Skeletal muscle tissue (tissue), 4 donors: ENCODE data around the gene FSTL3. TPM values are rescaled to one million over a fixed set of nuclear protein-coding genes. Genes with fewer than 3 reads are reported as not detected.

ENCODE experiments used
- H3K27ac ChIP-seq: one replicate; pipeline ENCODE4 v1.7.0; 2013; ENCODE audit warnings: mild to moderate bottlenecking, low read depth, low read length, inconsistent platforms
- H3K27me3 ChIP-seq, 3 donors: one replicate each; pipeline ENCODE4 v1.7.0; 2013; ENCODE audit warnings: low read length in 3 of 3; ENCODE audit not compliant: control insufficient read depth in 3 of 3, insufficient read depth in 3 of 3
- H3K36me3 ChIP-seq, 3 donors: one replicate each; pipeline ENCODE4 v1.7.0; 2013; ENCODE audit warnings: low read length in 3 of 3; ENCODE audit not compliant: control insufficient read depth in 3 of 3, insufficient read depth in 3 of 3
- H3K4me1 ChIP-seq, 3 donors: one replicate each; pipeline ENCODE4 v1.7.0; 2013; ENCODE audit warnings: low read length in 3 of 3, mild to moderate bottlenecking in 3 of 3; ENCODE audit not compliant: control insufficient read depth in 3 of 3, insufficient read depth in 3 of 3
- H3K4me3 ChIP-seq, 3 donors: one replicate each; pipeline ENCODE4 v1.7.0; 2013; ENCODE audit warnings: low read length in 3 of 3
- H3K9ac ChIP-seq, 3 donors: one replicate each; pipeline ENCODE4 v1.7.0; 2013; ENCODE audit warnings: low read length in 3 of 3, mild to moderate bottlenecking in 3 of 3, moderate library complexity in 2 of 3, low read depth in 1 of 3
- H3K9me3 ChIP-seq, 3 donors: one replicate each; pipeline ENCODE4 v1.7.0; 2013; ENCODE audit warnings: low read length in 3 of 3; ENCODE audit not compliant: control insufficient read depth in 3 of 3
- total RNA-seq: library from RNA; depleted of rRNA; stranded (reverse); fragments of >200 nt; gene quantifications from one replicate; pipeline ENCODE4 v1.2.3, GENCODE V29; 2014
- donor health status: Osteomylitis.

Gene FSTL3
- total RNA-seq, 1 donor from 2014 or later: 7.3 TPM

- Histone ChIP-seq H3K27me3 (peaks cover 5 to 17% (median 16%) of the 10 kb centered on the region in 3 donors), H3K36me3 (no peaks in the 10 kb centered on the region), H3K9ac (peak overlapping the region; percentile 38 to 79 (median 43)), H3K9me3 (peaks cover 0 to 2% (median 0%) of the 10 kb centered on the region in 3 donors), H3K4me3 (peak overlapping the region; percentile 35 to 61 (median 51)), H3K27ac (peak overlapping the region; percentile 62), H3K4me1 (peaks cover 0 to 2% (median 0%) of the 10 kb centered on the region in 3 donors)
These were observed 33.2 kb downstream of the FSTL3 start for GRCh38 chr19:709196-709964.

- no peaks in the 10 kb centered on the region for H3K36me3 ChIP-seq
- peak overlapping the region; percentile 62 for H3K27ac ChIP-seq
- H3K9ac ChIP-seq: peak overlapping the region in 2 of 3 donors; percentile 38 to 79
- peaks cover 0 to 2% (median 0%) of the 10 kb centered on the region in 3 donors for H3K4me1 ChIP-seq
- peaks cover 5 to 12% (median 12%) of the 10 kb centered on the region in 3 donors for H3K27me3 ChIP-seq
- peaks cover 0 to 2% (median 0%) of the 10 kb centered on the region in 3 donors for H3K9me3 ChIP-seq
- H3K4me3 ChIP-seq: peak overlapping the region; percentile 14 to 61 (median 35)
These were observed 33.9 kb downstream of the FSTL3 start for GRCh38 chr19:709965-710571.

GRCh38 chr19:710767-711166, 34.6 kb downstream of the FSTL3 start:
- Histone ChIP-seq H3K27ac (peak overlapping the region; percentile 36), H3K4me1 (peaks cover 0 to 2% (median 0%) of the 10 kb centered on the region in 3 donors), H3K4me3 (no peak overlapping the region), H3K9ac (no peak overlapping the region), H3K9me3 (peaks cover 3 to 6% (median 5%) of the 10 kb centered on the region in 3 donors), H3K36me3 (peaks cover 0 to 2% (median 0%) of the 10 kb centered on the region in 3 donors), H3K27me3 (peaks cover 5 to 18% (median 12%) of the 10 kb centered on the region in 3 donors)

GRCh38 chr19:711254-711653, 35.1 kb downstream of the FSTL3 start:
- Histone ChIP-seq H3K27ac (peak overlapping the region; percentile 36), H3K4me3 (no peak overlapping the region)

GRCh38 chr19:715347-715746, 39.2 kb downstream of the FSTL3 start:
- no peak overlapping the region for H3K9ac ChIP-seq
- H3K27ac ChIP-seq: no peak overlapping the region
- peaks cover 11 to 15% (median 14%) of the 10 kb centered on the region in 3 donors for H3K27me3 ChIP-seq
- peaks cover 0 to 2% (median 0%) of the 10 kb centered on the region in 3 donors for H3K4me1 ChIP-seq
- H3K4me3 ChIP-seq: no peak overlapping the region
- peaks cover 0 to 2% (median 0%) of the 10 kb centered on the region in 3 donors for H3K36me3 ChIP-seq
- peaks cover 3 to 6% (median 3%) of the 10 kb centered on the region in 3 donors for H3K9me3 ChIP-seq

More at GRCh38 chr19:711254-711653, 35.1 kb downstream of the FSTL3 start:
- no peak overlapping the region for H3K9ac ChIP-seq
- H3K27me3 ChIP-seq: peaks cover 5 to 19% (median 12%) of the 10 kb centered on the region in 3 donors
- peaks cover 0 to 2% (median 0%) of the 10 kb centered on the region in 3 donors for H3K4me1 ChIP-seq
- peaks cover 3 to 6% (median 5%) of the 10 kb centered on the region in 3 donors for H3K9me3 ChIP-seq
- H3K36me3 ChIP-seq: peaks cover 0 to 2% (median 0%) of the 10 kb centered on the region in 3 donors

GRCh38 chr19:718251-718951, 42.2 kb downstream of the FSTL3 start:
- Histone ChIP-seq H3K4me1 (peaks cover 0 to 4% (median 4%) of the 10 kb centered on the region in 3 donors), H3K9ac (no peak overlapping the region), H3K4me3 (no peak overlapping the region)

GRCh38 chr19:718991-719512, 42.9 kb downstream of the FSTL3 start:
- no peak overlapping the region for H3K4me3 ChIP-seq
- H3K27me3 ChIP-seq: peaks cover 11 to 22% (median 19%) of the 10 kb centered on the region in 3 donors
- peaks cover 0 to 2% (median 0%) of the 10 kb centered on the region in 3 donors for H3K36me3 ChIP-seq
- peaks cover 0 to 4% (median 4%) of the 10 kb centered on the region in 3 donors for H3K4me1 ChIP-seq
- H3K9ac ChIP-seq: no peak overlapping the region
- H3K9me3 ChIP-seq: peaks cover 3 to 6% (median 3%) of the 10 kb centered on the region in 3 donors
- peak overlapping the region; percentile 64 for H3K27ac ChIP-seq

More at GRCh38 chr19:718251-718951, 42.2 kb downstream of the FSTL3 start:
- peak overlapping the region; percentile 64 for H3K27ac ChIP-seq
- peaks cover 0 to 2% (median 0%) of the 10 kb centered on the region in 3 donors for H3K36me3 ChIP-seq
- H3K27me3 ChIP-seq: peaks cover 11 to 22% (median 19%) of the 10 kb centered on the region in 3 donors
- peaks cover 3 to 6% (median 3%) of the 10 kb centered on the region in 3 donors for H3K9me3 ChIP-seq

- peaks cover 11 to 22% (median 19%) of the 10 kb centered on the region in 3 donors for H3K27me3 ChIP-seq
- peak overlapping the region; percentile 64 for H3K27ac ChIP-seq
- H3K36me3 ChIP-seq: peaks cover 0 to 2% (median 0%) of the 10 kb centered on the region in 3 donors
- H3K4me3 ChIP-seq: no peak overlapping the region
- no peak overlapping the region for H3K9ac ChIP-seq
- H3K4me1 ChIP-seq: peaks cover 0 to 4% (median 4%) of the 10 kb centered on the region in 3 donors
- peaks cover 3 to 6% (median 3%) of the 10 kb centered on the region in 3 donors for H3K9me3 ChIP-seq
These were observed 43.6 kb downstream of the FSTL3 start for GRCh38 chr19:719636-720344.
